HG02840 (cell line): ENCODE measurements around the gene ANKRD49.
"Not testable (repeated sequence)": the region's sequence is repeated elsewhere in the genome, so short reads cannot be mapped to it uniquely, and the experiment has no call there.

Experiments
- ATAC-seq: cut with Tn5 transposase; IDR thresholded peaks from one replicate; pipeline ENCODE4 v1.9.1; 2021; ENCODE audit warnings: mild to moderate bottlenecking, moderate library complexity, moderate number of reproducible peaks; ENCODE audit not compliant: unreplicated experiment, low FRiP score

The ANKRD49 gene

DNA sequence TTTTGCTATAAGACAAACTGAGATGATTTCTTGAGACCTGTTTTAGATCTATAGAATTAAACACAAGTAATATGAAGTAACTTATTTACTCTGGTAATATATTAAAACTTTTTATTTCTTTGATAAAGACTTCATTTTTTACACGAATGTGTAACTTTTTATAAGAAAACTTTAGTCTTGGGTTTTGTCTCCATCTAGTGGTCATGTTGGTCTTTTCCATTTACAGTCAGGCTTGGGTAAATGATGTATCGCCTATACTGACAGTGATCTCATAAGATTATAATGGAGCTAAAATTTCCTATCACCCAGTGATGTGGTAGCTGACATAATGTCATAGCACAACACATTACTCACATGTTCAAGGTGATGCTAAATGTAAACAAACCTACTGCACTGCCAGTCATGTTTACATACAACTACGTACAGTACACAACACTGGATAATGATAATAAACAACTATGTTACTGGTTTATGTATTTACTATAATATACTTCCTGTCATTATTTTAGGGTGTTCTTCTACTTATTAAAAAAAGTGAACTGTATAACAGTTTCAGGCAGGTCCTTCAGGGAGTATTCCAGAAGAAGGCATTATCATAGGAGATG is 11.0 kb downstream of the ANKRD49 start:
- ATAC-seq = no peak

DNA sequence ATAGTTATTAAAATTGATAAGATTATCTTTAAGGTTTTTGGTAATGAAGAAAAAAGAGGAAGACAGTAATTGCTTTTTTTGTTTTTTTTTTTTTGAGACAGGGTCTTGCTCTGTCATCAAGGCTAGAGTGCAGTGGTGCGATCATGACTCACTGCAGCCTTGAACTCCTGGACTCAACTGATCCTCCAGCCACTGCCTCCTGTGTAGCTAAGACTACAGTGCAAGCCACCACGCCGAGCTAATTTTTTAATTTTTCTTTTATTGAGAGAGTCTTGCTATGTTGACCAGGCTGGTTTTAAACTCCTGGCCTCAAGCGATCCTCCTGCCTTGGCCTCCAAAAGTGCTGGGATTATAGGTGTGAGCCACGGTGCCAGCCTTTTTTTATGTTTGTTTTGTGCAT is 12.7 kb downstream of the ANKRD49 start:
- not testable (repeated sequence) for ATAC-seq

DNA sequence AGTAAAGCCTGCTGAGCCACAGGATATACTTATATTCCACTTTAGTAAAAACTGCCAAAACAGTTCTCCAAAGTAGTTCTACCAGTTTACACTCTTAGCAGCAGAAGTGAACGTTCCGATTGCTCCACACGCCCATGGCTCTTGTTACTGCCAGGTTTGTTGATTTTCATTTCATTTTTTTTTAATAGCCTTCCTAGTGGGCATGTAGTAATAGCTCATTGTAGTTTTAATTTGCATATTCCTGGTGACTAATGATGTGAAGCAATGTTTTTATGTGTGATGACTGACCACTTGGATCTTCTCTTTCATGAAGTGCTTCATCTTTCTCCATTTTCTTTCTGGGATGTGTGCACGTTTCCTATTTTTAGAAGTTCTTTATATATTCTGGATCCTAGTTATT is 13.7 kb downstream of the ANKRD49 start:
- no peak for ATAC-seq

DNA sequence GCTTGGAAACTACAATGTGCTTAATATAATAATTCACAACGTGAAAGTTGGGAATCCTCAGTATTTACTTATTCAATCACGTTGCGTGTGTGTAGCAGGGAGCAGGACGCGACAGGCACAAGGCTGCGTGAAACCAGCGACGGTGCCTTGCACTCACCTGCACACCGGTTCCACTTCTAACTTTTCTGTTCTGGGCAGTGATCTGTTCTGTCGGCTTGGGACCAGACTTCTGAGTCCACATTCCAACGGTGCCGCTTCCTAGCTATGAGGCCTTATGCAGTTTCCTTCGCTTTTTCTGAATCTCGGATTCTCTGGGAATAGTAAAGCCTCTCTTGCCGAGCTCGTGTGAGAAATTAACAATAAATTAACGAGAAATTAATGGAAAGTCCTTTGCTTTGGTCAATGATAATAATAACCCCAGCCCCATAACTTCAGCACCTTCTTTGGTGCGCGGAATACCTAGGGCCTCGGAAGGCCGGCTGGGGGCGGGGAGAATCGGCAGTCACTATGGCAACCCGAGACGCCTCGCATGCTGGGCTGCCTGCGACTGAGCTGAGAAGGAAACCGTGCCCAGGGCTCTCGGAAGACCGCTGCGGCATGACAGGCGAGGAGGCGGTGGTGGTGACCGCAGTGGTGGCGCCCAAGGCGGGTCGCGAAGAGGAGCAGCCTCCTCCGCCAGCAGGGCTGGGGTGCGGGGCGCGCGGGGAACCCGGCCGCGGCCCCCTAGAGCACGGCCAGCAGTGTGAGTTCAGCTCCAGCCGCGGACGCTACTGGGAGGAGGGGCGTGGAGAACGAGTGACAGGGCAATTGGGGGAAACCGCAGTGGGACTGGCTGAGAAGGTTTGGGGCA is 18.4 kb downstream of the ANKRD49 start, which contains the start of gene C11orf97:
Gene C11orf97 (plus strand): TSS at position 530 of the 850 bp plus-strand sequence. CDS start 68 bp downstream, at position 598.
- ATAC-seq = peak; percentile 73

DNA sequence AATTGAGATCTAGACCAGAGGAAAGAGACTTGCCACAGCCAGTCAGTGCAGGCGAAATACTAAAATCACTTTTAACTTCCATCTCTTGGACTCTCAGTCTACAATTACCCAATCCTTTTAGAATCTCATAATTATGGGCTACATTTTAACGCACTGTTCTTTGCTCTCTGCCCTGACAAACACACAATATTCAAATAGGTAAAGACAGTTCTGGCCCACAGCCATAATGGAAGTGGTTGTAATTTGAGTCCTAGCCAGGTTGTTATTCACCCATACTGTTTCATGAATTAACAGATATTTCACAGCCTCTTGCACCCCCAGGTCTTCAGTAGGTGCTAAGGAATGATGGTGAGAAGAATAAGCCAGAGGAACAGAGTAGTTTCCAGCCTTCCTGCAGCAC is 19.3 kb downstream of the ANKRD49 start:
- ATAC-seq = no peak

DNA sequence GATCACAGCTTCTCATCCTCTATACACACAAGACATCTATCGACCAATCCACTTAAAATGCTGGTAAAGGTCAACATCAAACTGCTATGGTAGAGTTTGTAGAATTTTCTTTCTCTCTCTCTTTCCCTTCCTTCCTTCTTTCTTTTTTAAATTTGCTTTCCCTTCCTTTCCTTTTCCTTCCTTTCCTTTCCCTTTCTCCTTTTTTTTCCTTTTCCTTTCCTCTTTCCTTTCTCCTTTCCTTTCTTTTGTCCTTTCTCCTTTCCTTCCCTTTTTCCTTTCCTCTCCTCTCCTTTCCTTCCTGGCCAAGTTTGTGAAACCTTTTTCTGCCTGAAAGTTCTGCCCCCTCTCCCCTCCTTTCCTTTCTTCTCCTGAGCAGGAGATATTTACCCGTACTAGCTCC is 21.6 kb downstream of the ANKRD49 start:
- ATAC-seq = no peak

DNA sequence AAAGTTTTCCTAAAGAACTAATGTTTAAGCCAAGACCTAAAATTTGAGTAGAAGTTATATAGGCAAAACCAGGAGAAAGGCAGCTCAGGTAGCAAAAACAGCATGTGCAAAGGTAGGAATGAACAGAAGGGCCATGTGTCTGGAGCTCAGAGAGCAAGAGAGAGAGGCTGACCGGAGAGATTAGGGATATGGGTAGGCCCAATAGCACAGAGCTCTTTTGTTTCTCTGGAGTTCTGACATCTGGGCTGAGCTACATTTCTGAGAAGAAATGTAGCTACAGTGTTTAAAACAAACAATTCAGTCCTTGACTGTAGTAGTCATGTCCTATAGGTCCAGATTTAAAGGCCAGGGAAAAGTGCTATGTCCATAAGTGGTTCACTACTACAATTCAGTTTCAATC is 22.9 kb downstream of the ANKRD49 start:
- no peak for ATAC-seq

DNA sequence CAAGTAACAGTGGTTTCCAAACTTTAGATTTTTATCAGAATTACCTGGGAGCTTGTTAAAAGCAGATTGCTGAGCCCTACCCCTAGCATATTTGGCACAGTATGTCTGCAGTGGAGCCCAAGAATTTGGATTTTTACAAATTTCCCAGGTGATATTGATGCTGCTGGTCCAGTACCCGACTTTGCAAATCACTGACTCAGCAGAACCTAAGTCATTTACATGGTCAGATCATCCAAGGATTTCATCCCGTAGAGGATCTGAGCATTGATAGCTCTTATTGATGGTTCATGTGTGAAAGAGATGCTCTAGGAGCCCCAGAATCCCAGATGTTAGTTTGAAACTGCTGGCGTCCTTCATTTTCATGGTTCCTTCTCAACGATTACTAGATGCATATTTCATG is 24.5 kb downstream of the ANKRD49 start:
- no peak for ATAC-seq

DNA sequence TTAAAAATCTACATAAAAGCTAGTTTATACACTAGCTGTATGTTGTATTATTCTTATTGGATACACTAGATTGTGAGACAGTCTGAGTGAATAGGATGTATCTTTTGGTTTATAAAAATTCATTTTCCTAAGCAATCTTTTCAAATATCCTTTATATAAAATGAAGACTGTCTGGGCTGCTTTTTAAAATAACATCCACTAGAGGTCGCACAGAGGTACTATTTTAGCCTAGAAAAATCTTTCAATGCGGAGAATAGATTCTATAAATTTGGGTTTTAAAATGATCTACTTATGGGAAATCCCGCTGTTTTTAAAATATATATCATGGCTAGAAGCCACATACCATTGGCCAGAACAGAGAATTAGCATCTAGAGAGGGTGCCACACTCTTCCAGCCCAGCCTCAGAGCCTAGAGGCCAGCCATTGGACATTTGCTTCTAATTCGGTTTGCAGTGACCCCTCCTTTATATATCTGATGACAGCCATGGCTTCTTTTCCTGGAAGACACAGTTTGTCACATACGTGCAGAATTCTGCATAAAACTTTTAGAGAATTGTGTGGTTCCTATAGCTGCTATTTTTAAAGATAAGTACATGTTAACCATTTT is 25.8 kb downstream of the ANKRD49 start:
- no peak for ATAC-seq

DNA sequence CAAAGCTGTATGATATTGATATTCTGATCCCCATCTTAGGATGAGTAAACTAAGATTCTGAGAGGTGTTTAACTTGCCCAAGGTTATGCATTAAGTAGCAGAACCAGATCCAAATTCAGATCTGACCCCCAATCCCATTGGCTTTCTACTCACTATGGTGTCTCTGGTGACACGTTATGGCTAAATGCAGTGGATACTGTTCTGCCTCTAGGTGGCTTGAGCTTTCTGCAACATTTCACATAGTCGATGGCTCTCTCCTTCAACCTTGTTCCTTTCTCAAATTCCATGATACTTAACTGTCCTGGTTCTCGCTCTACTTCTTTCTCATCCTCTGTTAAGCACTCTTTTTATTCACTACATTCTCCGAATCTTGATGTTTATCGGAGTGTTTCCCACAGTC is 27.9 kb downstream of the ANKRD49 start:
- no peak for ATAC-seq

DNA sequence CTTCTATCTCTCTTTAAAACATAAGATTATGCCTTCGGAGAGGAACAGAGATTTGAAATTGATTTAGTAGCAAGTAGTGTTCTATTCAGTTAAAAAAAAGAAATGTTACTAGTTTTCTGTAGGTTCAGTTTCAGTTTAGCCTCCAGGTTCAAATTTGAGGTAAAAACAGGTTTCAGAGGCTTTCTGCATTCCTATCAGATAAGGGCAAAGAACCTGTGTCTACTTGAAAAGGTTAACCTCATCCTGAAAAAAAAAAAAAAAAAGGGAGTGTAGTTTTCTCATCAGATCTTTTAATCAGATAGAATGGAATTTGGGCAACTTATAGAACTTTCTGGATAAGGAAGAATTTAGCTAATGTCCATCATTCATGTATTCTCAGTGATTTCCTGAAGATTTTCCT is 30.6 kb downstream of the ANKRD49 start:
- ATAC-seq = no peak

DNA sequence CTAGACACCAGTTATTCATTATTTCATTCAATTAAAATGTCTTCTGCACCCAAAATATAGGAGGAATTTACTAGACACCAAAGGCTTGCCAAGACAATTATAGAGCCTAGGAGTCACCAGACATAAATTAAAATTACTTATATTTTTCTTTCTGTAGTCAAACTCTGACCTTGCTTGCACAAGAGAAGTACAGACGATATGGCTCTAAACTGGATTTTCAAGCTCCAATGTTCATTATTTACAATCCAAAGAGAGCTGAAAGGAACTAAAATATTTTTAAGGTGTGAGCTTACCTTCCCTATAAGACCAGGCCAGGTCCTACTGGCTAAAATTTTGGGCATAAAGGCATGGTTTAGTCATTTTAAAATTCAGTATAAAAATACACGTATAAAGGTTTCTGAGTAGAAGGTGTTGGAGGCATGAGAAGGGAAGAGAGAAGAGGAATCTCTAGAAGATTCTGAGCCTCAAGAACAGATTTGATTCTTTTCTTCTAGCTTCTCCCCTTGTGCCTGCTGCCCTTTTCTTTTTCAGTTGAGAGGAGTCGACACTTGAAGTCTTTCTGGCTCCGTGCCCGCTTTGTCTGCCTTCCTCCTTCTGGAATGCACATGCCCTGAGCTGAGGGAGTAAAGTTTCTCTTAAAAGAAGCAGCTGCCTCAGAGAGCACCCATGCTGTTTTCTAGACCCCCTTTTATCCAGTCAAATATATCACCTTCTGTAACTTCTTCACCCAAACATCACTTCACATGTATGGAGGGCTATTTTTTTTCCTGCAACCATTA is 32.0 kb downstream of the ANKRD49 start:
- no peak for ATAC-seq

DNA sequence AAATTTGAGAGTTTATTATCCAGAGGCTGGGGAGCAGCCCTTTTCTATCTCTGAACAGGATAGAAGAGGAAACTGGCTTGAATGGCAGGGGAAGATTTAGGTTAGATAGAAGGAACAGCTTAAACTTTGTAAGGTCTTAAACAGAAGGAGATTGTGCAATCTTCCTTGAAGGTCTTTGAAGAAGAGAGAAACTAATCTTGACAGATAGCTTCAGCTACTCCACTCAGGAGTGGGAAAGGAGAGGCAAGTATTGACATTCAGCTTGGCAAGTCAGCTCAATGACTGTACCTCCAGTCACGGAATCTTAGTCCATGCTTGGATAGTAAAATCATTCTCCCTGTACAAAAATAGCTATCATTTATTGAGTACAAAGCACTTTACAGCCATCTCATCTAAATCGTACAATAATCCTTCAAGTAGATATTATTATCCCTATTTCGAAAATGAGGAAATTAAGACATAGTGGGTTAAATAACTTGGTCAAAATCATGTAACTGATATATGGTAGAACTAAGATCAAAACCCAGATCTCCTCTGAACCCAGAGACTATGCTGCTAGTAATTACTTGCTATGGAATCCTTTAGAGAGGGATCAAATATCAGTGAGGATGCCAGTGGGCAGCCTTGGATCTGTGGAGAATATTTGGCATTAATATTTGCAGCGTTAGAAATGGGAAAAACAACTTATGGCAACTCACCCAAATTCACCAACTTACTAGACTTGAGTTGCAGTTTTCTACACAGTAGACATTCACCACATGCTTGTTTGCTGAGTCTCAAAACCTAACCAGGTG is 33.1 kb downstream of the ANKRD49 start:
- no peak for ATAC-seq

DNA sequence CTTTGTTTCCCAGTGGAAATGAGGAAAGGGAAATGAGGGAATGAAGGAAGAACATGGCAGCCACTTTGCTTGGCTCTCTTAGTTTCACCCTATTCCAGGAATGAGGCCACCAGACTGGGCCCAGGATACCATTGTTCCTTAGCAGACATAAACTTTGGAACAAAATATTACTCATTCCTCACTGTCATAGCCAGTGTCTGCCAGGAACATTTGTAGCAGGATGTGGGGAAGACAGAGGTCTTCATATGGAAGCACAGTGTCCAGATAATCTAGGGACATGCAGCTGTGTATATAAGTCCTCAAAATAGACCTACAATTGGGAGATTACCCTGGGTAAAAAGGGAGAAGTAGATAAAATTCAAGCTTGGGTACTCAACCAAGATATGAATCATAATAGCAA is 34.8 kb downstream of the ANKRD49 start:
- ATAC-seq = no peak

DNA sequence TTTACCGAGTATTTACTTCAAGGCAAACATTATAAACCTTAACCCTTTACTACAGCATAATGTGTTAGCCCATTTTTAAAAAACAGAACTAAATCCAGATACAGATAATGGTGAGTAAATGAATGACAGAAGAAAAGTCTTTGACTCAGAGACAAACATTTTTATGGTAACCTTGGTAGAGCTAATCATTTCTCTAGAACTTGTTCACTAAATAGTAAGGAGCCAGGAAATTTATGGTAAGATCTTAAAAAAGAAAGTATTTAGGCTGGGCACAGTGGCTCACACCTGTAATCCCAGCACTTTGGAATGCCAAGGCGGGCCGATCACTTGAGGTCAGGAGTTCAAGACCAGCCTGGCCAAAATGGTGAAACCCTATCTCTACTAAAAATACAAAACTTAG is 38.4 kb downstream of the ANKRD49 start:
- ATAC-seq = no peak

DNA sequence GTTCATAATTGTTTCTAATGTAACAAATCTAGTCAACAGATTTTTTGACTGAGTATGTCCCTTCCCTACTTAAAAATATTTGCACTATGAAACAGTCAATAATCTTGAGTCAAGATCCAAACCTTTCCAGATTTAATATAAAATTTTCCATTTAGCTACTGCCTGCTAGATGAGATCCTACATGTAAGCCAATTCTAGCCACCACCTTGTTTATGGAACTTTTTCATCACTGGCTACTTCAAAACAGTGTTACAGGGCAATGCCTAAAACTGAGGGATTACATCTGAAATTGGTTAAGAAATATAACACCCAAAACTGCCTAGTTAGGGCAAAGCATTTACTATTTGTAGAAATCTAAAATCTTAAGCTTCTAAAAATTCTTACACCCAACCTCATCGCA is 39.4 kb downstream of the ANKRD49 start:
- ATAC-seq = no peak

DNA sequence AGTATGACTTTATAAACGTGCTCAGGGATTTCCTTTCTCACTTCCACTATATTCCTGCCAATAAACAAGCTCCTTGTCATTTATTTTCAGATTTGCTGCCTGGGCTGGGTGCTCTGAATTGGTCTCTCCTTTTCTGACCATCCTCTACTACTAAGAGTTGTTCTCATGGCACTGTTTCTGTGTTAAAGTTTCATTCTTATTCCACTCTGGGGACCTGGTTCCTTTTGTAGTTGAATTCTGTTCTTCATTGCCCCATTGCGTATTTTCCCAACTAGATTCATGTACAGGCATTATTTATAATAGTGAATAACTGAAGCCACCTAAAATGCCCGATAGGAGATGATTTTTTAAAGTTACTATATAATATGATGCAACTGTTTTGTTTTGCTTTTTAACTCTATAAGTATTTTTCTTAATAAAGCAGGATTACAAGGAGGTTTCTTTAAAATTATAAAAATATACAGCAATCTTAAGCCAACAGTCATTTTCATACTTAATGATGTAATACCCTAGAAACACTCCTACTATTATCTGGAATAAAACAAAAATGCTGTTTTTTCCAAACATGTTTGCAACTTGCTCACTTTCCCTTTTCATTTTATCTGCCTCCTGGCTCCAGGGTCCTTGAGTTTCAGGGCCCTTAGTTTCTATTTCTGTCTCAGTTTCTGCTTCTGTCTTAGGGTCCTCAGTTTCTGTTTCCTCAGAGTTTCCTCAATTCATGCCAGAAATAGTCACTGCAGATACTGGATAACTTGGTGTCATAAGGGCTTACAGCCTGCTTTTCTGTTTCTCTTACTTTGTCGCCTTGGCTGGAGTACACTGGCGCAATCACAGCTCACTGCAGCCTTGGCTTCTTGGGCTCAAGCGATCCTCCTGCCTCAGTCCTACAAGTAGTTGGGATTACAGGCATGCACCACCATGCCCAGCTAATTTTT is 40.2 kb downstream of the ANKRD49 start:
- no peak for ATAC-seq

DNA sequence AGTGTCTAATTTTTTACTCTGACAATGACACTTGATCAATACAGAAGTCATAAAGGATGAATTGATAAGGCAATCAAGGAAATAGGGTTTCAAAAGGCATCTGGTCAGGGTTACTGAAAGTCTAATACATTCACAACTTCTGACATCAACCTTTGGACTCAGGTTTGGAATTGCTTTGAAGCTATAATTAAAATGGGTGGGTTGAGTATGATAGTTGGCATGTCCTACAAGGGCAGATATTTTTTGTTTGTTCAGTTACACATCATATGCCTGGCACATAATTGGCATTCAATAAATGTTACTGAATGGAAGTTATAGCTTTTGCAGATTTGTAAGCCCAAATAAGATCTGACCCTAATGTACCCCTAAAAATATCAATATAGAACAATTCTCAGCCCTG is 42.6 kb downstream of the ANKRD49 start:
- no peak for ATAC-seq

DNA sequence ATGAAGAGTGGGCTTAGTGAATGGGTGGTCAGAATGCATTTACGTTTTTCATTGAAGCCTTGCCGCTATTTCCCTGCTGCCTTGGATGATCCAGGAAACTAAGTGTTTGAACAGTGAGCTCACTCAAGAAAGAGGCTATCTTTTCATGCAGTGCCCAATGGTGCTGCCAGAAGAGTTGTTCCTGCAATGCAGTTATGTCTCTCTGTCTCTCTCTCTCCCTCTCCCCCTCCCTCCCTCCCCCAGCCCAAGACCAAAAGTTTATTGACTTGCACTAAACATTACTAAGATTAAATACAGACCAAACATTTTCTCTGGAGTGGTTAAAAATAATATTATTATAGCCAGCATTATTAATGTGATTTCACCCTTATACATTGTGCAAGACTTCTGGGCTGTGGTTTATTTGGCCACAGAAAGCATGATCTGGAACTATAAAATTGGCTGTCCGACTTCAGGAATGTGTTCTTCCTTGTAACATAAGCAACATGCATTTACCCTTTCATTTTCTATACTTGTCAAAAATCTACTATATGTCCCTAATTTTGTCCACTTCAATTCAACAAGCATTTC is 43.3 kb downstream of the ANKRD49 start:
- ATAC-seq = no peak
